Activated T-cell treated with anti-CD3 and anti-CD28 coated beads, Interleukin-2, amount 50 U/mL, for 72 hours (primary cell): ENCODE measurements around the gene CD300H. TPM values are rescaled to one million over a fixed set of nuclear protein-coding genes. Genes with fewer than 3 reads are reported as not detected.

Experiments used
- ATAC-seq, 2 donors: fragments of 150-1000 bp; cut with Tn5 transposase; replicated peaks in 1 of 2; 2 replicates each; pipeline ENCODE4 v1.10.0; 2021; ENCODE audit warnings: moderate library complexity in 2 of 2, mild to moderate bottlenecking in 1 of 2
- DNase-seq, 2 donors: peaks; one replicate each; pipeline ENCODE4 v3.0.0; 2021 to 2022; ENCODE audit warnings: mixed read lengths in 1 of 2
- H3K27ac Mint-ChIP-seq: one replicate; pipeline ENCODE4 v1.8.0; 2022; ENCODE audit warnings: mild to moderate bottlenecking, moderate library complexity, mixed read lengths
- H3K27me3 Mint-ChIP-seq: one replicate; pipeline ENCODE4 v1.8.0; 2022; ENCODE audit warnings: low read depth, mixed read lengths
- H3K36me3 Mint-ChIP-seq, 2 donors: one replicate each; pipeline ENCODE4 v1.8.0; 2022; ENCODE audit warnings: mixed read lengths in 2 of 2, mild to moderate bottlenecking in 1 of 2; ENCODE audit not compliant: insufficient read depth in 2 of 2
- H3K4me1 Mint-ChIP-seq: one replicate; pipeline ENCODE4 v1.8.0; 2022; ENCODE audit warnings: low read depth, mixed read lengths
- H3K4me3 Mint-ChIP-seq, 2 donors: one replicate each; pipeline ENCODE4 v1.8.0; 2022; ENCODE audit warnings: mild to moderate bottlenecking in 2 of 2, mixed read lengths in 2 of 2, moderate library complexity in 2 of 2
- H3K9me3 Mint-ChIP-seq, 2 donors: one replicate each; pipeline ENCODE4 v1.8.0; 2022; ENCODE audit warnings: mixed read lengths in 2 of 2
- total RNA-seq, 2 donors: library from RNA; stranded (reverse); gene quantifications; one replicate each; pipeline ENCODE4 v1.2.3, GENCODE V29; 2022

The CD300H gene
- not detected for total RNA-seq

GRCh38 chr17:74567397-74567796 lies at the start of gene CD300H:
CD300H (minus strand) TSS chr17:74567509.
- Mint-ChIP-seq H3K36me3 (peaks cover 0 to 2% of the 10 kb centered on the region in 2 donors), H3K27me3 (peaks cover 20% of the 10 kb centered on the region), H3K27ac (no peak within 1 kb of the TSS), H3K4me3 (no peak within 1 kb of the TSS), H3K9me3 (peaks cover 0 to 7% of the 10 kb centered on the region in 2 donors), H3K4me1 (peaks cover 27% of the 10 kb centered on the region)
- DNase-seq (no peak), ATAC-seq (no peak)

- no peak for DNase-seq
- H3K4me3 Mint-ChIP-seq, result no peak overlapping the region
- no peak for ATAC-seq
- peaks cover 6% of the 10 kb centered on the region for H3K4me1 Mint-ChIP-seq
- H3K27ac Mint-ChIP-seq, result no peak overlapping the region
- H3K9me3 Mint-ChIP-seq, result no peaks in the 10 kb centered on the region
- no peaks in the 10 kb centered on the region for H3K36me3 Mint-ChIP-seq
- H3K27me3 Mint-ChIP-seq, result peaks cover 45% of the 10 kb centered on the region
These were observed 49.4 kb upstream of the CD300H start for GRCh38 chr17:74616696-74617095.

GRCh38 chr17:74612046-74612445 lies 44.7 kb upstream of the CD300H start:
- H3K4me3 Mint-ChIP-seq, result no peak overlapping the region
- ATAC-seq, result no peak
- H3K27me3 Mint-ChIP-seq, result peaks cover 29% of the 10 kb centered on the region

GRCh38 chr17:74610108-74610507 lies 42.8 kb upstream of the CD300H start:
- Mint-ChIP-seq H3K36me3 (no peaks in the 10 kb centered on the region), H3K4me3 (no peak overlapping the region), H3K27ac (no peak overlapping the region), H3K27me3 (peaks cover 16% of the 10 kb centered on the region), H3K9me3 (no peaks in the 10 kb centered on the region), H3K4me1 (peaks cover 6% of the 10 kb centered on the region)
- DNase-seq (no peak), ATAC-seq (no peak)

More at GRCh38 chr17:74612046-74612445, 44.7 kb upstream of the CD300H start:
- peaks cover 6% of the 10 kb centered on the region for H3K4me1 Mint-ChIP-seq
- no peak for DNase-seq
- H3K36me3 Mint-ChIP-seq, result no peaks in the 10 kb centered on the region
- no peak overlapping the region for H3K27ac Mint-ChIP-seq
- no peaks in the 10 kb centered on the region for H3K9me3 Mint-ChIP-seq

- H3K4me1 Mint-ChIP-seq, result peaks cover 6% of the 10 kb centered on the region
- H3K4me3 Mint-ChIP-seq, result no peak overlapping the region
- H3K9me3 Mint-ChIP-seq, result no peaks in the 10 kb centered on the region
- ATAC-seq (no peak), DNase-seq (no peak)
- peaks cover 12% of the 10 kb centered on the region for H3K27me3 Mint-ChIP-seq
- H3K27ac Mint-ChIP-seq, result no peak overlapping the region
- H3K36me3 Mint-ChIP-seq, result no peaks in the 10 kb centered on the region
These were observed 41.2 kb upstream of the CD300H start for GRCh38 chr17:74608511-74608910.

- Mint-ChIP-seq H3K36me3 (no peaks in the 10 kb centered on the region), H3K4me3 (no peak overlapping the region), H3K9me3 (no peaks in the 10 kb centered on the region), H3K27ac (no peak overlapping the region), H3K4me1 (peaks cover 6% of the 10 kb centered on the region), H3K27me3 (peaks cover 20% of the 10 kb centered on the region)
- DNase-seq, result no peak
- no peak for ATAC-seq
These were observed 39.9 kb upstream of the CD300H start for GRCh38 chr17:74607221-74607620.

GRCh38 chr17:74606050-74606449 lies 38.7 kb upstream of the CD300H start:
- ATAC-seq, result no peak
- no peaks in the 10 kb centered on the region for H3K9me3 Mint-ChIP-seq
- peaks cover 20% of the 10 kb centered on the region for H3K27me3 Mint-ChIP-seq
- no peak overlapping the region for H3K27ac Mint-ChIP-seq
- no peaks in the 10 kb centered on the region for H3K36me3 Mint-ChIP-seq
- H3K4me3 Mint-ChIP-seq, result no peak overlapping the region
- peaks cover 6% of the 10 kb centered on the region for H3K4me1 Mint-ChIP-seq
- no peak for DNase-seq

- Mint-ChIP-seq H3K27me3 (peaks cover 20% of the 10 kb centered on the region), H3K36me3 (no peaks in the 10 kb centered on the region), H3K9me3 (no peaks in the 10 kb centered on the region), H3K4me3 (no peak overlapping the region), H3K4me1 (peaks cover 6% of the 10 kb centered on the region), H3K27ac (no peak overlapping the region)
- ATAC-seq (no peak), DNase-seq (no peak)
These were observed 38.1 kb upstream of the CD300H start for GRCh38 chr17:74605361-74605760.

- Mint-ChIP-seq H3K27me3 (peaks cover 22% of the 10 kb centered on the region), H3K9me3 (no peaks in the 10 kb centered on the region), H3K4me3 (no peak overlapping the region), H3K4me1 (peaks cover 7% of the 10 kb centered on the region), H3K36me3 (no peaks in the 10 kb centered on the region), H3K27ac (no peak overlapping the region)
- no peak for ATAC-seq
- DNase-seq, result no peak
These were observed 37.5 kb upstream of the CD300H start for GRCh38 chr17:74604761-74605160.

GRCh38 chr17:74604200-74604599 lies 36.9 kb upstream of the CD300H start:
- no peaks in the 10 kb centered on the region for H3K9me3 Mint-ChIP-seq
- peaks cover 28% of the 10 kb centered on the region for H3K27me3 Mint-ChIP-seq
- ATAC-seq (no peak), DNase-seq (no peak)
- H3K4me3 Mint-ChIP-seq, result no peak overlapping the region
- H3K4me1 Mint-ChIP-seq, result peaks cover 12% of the 10 kb centered on the region
- H3K27ac Mint-ChIP-seq, result no peak overlapping the region
- no peaks in the 10 kb centered on the region for H3K36me3 Mint-ChIP-seq

- Mint-ChIP-seq H3K27me3 (peaks cover 31% of the 10 kb centered on the region), H3K36me3 (no peaks in the 10 kb centered on the region)
These were observed 36.4 kb upstream of the CD300H start for GRCh38 chr17:74603746-74604145.

GRCh38 chr17:74603037-74603635 lies 35.8 kb upstream of the CD300H start:
- peak; percentile 57 to 62 for ATAC-seq
- H3K27me3 Mint-ChIP-seq, result peaks cover 32% of the 10 kb centered on the region
- DNase-seq, result no peak
- H3K4me3 Mint-ChIP-seq, result no peak overlapping the region
- peaks cover 21% of the 10 kb centered on the region for H3K4me1 Mint-ChIP-seq
- no peak overlapping the region for H3K27ac Mint-ChIP-seq
- no peaks in the 10 kb centered on the region for H3K36me3 Mint-ChIP-seq
- H3K9me3 Mint-ChIP-seq, result no peaks in the 10 kb centered on the region

More at GRCh38 chr17:74603746-74604145, 36.4 kb upstream of the CD300H start:
- Mint-ChIP-seq H3K4me3 (no peak overlapping the region), H3K27ac (no peak overlapping the region), H3K4me1 (peaks cover 17% of the 10 kb centered on the region), H3K9me3 (no peaks in the 10 kb centered on the region)
- ATAC-seq (no peak), DNase-seq (no peak)

GRCh38 chr17:74601944-74602572 lies 34.7 kb upstream of the CD300H start:
- Mint-ChIP-seq H3K9me3 (no peaks in the 10 kb centered on the region), H3K27me3 (peaks cover 22% of the 10 kb centered on the region), H3K4me1 (peaks cover 21% of the 10 kb centered on the region), H3K36me3 (no peaks in the 10 kb centered on the region), H3K4me3 (no peak overlapping the region), H3K27ac (no peak overlapping the region)
- ATAC-seq (peak in 1 of 2 donors; percentile 39), DNase-seq (peak; percentile 40 to 44)

- Mint-ChIP-seq H3K27ac (no peak overlapping the region), H3K4me1 (peaks cover 21% of the 10 kb centered on the region), H3K27me3 (peaks cover 22% of the 10 kb centered on the region), H3K4me3 (no peak overlapping the region), H3K36me3 (no peaks in the 10 kb centered on the region), H3K9me3 (no peaks in the 10 kb centered on the region)
- no peak for ATAC-seq
- DNase-seq, result no peak
These were observed 32.2 kb upstream of the CD300H start for GRCh38 chr17:74599448-74599939.
